Subcutaneous adipose tissue (tissue), 4 donors: ENCODE measurements around the gene KIF18A. TPM values are rescaled to one million over a fixed set of nuclear protein-coding genes. Genes with fewer than 3 reads are reported as not detected.

Experiments used
- CTCF ChIP-seq: fragments of 450-650 bp; IDR thresholded peaks from one replicate; pipeline ENCODE4 v1.5.1; 2016; ENCODE audit warnings: low read depth, mild to moderate bottlenecking, control low read depth, antibody characterized with exemption, moderate library complexity
- total RNA-seq, 4 donors: library from RNA; depleted of rRNA; stranded (reverse); fragments of >200 nt; gene quantifications; one replicate each; pipeline ENCODE4 v1.1.0, GENCODE V29; 2016

KIF18A gene
- total RNA-seq, 4 donors from 2014 or later = 0.16 to 1.9 (median 0.44) TPM; not detected in 1

- no peak for TF ChIP-seq CTCF
Measured at GRCh38 chr11:28140689-28141455, 32.9 kb upstream of the KIF18A start.

- no peak for TF ChIP-seq CTCF
Measured at GRCh38 chr11:28139841-28140415, 32.0 kb upstream of the KIF18A start.

- TF ChIP-seq CTCF = no peak
Measured at GRCh38 chr11:28137832-28138231, 29.9 kb upstream of the KIF18A start.

- no peak for TF ChIP-seq CTCF
Measured at GRCh38 chr11:28137366-28137765, 29.4 kb upstream of the KIF18A start.

- TF ChIP-seq CTCF = no peak
Measured at GRCh38 chr11:28133146-28133545, 25.2 kb upstream of the KIF18A start.

GRCh38 chr11:28132548-28132947 lies 24.6 kb upstream of the KIF18A start:
- TF ChIP-seq CTCF = no peak

- no peak for TF ChIP-seq CTCF
Measured at GRCh38 chr11:28123151-28123581, 15.2 kb upstream of the KIF18A start.
